ENCODE results near the gene HSH2D.

DNA sequence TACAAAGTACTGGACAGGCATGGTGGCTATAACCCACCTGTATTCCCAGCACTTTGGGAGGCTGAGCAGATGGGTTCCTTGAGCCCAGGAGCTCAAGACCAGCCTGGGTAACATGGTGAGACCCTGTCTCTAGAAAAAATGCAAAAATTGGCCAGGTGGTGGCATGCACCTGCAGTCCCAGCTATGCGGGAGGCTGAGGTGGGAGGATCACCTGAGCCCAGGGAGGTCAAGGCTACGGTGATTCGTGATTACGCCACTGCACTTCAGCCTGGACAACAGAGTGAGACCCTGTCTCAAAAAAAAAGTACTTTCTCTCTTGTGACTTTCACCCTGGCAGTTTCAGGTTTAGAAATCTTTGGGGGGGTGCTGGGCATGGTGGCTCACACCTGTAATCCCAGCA lies 43.0 kb upstream of the HSH2D start:
- TF ChIP-seq CTCF (IDR thresholded peaks at IDR 0.05), result no peak
- no peak for TF ChIP-seq ZFX (IDR thresholded peaks at IDR 0.05; ENCODE audit: borderline replicate concordance)

Data from 22Rv1 (cell line).